ENCODE results near the gene POMP.

DNA sequence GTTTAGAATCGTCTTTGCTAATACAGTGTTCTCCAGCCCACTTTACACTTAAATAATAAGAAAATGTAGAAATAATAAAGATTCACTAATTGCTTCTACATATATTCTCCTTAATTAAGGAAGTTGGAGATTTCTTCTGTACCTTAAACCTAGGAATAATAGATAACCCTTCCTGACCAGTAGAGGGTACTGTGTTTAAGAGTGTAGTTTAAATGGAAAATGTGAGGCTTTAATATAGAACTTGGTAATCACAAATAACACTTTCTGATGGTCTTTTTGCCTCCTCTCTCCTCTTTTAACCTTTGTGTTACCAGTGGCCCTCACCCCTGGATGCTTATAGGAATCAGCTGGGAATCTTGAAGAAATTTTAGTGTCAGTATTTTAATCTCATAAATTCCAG lies 20.7 kb downstream of the POMP start:
- TF ChIP-seq, protein P1, sequence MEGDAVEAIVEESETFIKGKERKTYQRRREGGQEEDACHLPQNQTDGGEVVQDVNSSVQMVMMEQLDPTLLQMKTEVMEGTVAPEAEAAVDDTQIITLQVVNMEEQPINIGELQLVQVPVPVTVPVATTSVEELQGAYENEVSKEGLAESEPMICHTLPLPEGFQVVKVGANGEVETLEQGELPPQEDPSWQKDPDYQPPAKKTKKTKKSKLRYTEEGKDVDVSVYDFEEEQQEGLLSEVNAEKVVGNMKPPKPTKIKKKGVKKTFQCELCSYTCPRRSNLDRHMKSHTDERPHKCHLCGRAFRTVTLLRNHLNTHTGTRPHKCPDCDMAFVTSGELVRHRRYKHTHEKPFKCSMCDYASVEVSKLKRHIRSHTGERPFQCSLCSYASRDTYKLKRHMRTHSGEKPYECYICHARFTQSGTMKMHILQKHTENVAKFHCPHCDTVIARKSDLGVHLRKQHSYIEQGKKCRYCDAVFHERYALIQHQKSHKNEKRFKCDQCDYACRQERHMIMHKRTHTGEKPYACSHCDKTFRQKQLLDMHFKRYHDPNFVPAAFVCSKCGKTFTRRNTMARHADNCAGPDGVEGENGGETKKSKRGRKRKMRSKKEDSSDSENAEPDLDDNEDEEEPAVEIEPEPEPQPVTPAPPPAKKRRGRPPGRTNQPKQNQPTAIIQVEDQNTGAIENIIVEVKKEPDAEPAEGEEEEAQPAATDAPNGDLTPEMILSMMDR (IDR thresholded peaks at IDR 0.05): peak; percentile 34 to 50 (median 38)
- TF ChIP-seq POLR2A (IDR thresholded peaks at IDR 0.05): no peak

Measured in right lobe of liver (tissue), 4 donors.